Measurements from ENCODE around the gene SLC6A11.

- TF ChIP-seq CTCF (IDR thresholded peaks at IDR 0.05 in 8 of 11, conservative IDR thresholded peaks at IDR 0.05 in 3 of 11) (no peak), POLR2A (IDR thresholded peaks at IDR 0.05) (no peak)
These were observed 101.1 kb downstream of the SLC6A11 start for GRCh38 chr3:10917176-10917575.
